Esophagus squamous epithelium (tissue), 5 donors: Measurements from ENCODE around the gene MAN1C1. TPM values are rescaled to one million over a fixed set of nuclear protein-coding genes. Genes with fewer than 3 reads are reported as not detected.
A peak's percentile ranks its signal among the peaks of the same experiment; 100 is the strongest.

ENCODE experiments used
- DNase-seq: peaks from one replicate; lab custom pipeline; 2025; lab: John Stamatoyannopoulos, UW
- H3K27ac ChIP-seq, 4 donors: fragments of 200-600 bp; sonication (generic); one replicate each; pipeline ENCODE4 v1.5.1; 2016 to 2019; ENCODE audit warnings: mild to moderate bottlenecking in 1 of 4
- H3K27me3 ChIP-seq, 4 donors: fragments of 200-600 bp; sonication (generic); 1 replicate in 3 of 4; 2 replicates in 1 of 4; pipeline versions ENCODE4 v1.5.1 to v1.6.0; 2017 to 2021; ENCODE audit warnings: antibody characterized with exemption in 1 of 4
- H3K36me3 ChIP-seq, 3 donors: fragments of 200-600 bp; sonication (generic); one replicate each; pipeline ENCODE4 v1.5.1; 2016 to 2019
- H3K4me1 ChIP-seq, 3 donors: fragments of 200-600 bp; sonication (generic); one replicate each; pipeline ENCODE4 v1.5.1; 2017 to 2019
- H3K4me3 ChIP-seq, 4 donors: fragments of 200-600 bp; sonication (generic); 1 replicate in 3 of 4; 2 replicates in 1 of 4; pipeline ENCODE4 v1.5.1; 2016 to 2019; ENCODE audit warnings: mild to moderate bottlenecking in 2 of 4, moderate library complexity in 1 of 4
- H3K9me3 ChIP-seq, 3 donors: fragments of 200-600 bp; sonication (generic); one replicate each; pipeline ENCODE4 v1.5.1; 2016 to 2019
- CTCF ChIP-seq, 6 experiments: fragments of 450-650 bp in 4 of 6; fragments of 200-600 bp in 2 of 6; sonication (generic) in 2 of 6; IDR thresholded peaks; one replicate each; pipeline ENCODE4 v1.5.1; 2016 to 2019; ENCODE audit warnings: antibody characterized with exemption in 6 of 6, mild to moderate bottlenecking in 4 of 6, moderate library complexity in 4 of 6
- POLR2A ChIP-seq, 4 donors: fragments of 450-650 bp; IDR thresholded peaks; one replicate each; pipeline ENCODE4 v1.6.1; 2017; ENCODE audit warnings: antibody characterized with exemption in 4 of 4, mild to moderate bottlenecking in 4 of 4, moderate library complexity in 3 of 4
- WGBS, 2 donors: methylation state at CpG; one replicate each; pipeline ENCODE4 v1.1.5; 2018; 5-methylcytosine and 5-hydroxymethylcytosine counted together
- intact Hi-C: fragments of 100-400 bp; cut with DNase I; formaldehyde crosslinking; loops from one replicate; pipeline ENCODE4 v1.15.0; 2022
- total RNA-seq, 4 donors: library from RNA; depleted of rRNA; stranded (reverse); fragments of >200 nt; gene quantifications; one replicate each; pipeline ENCODE4 v1.1.0, GENCODE V29; 2016
- donor health status: DM: yes; HTN: yes; CAD: no.

The MAN1C1 gene
- total RNA-seq, 4 donors from 2014 or later, result 0.91 to 7.4 (median 3.8) TPM

- DNase-seq, result no peak
- H3K27me3 ChIP-seq, result no peaks in the 10 kb centered on the region
- H3K9me3 ChIP-seq, result no peaks in the 10 kb centered on the region
- peak overlapping the region in 1 of 4 donors; percentile 56 for H3K27ac ChIP-seq
- no peak overlapping the region for H3K4me3 ChIP-seq
- peaks cover 23 to 85% (median 39%) of the 10 kb centered on the region in 3 donors for H3K4me1 ChIP-seq
- H3K36me3 ChIP-seq, result no peaks in the 10 kb centered on the region
- intact Hi-C loops, result no loop called here
- 89 to 94% methylated on average over 7 of the region's 7 CpGs for WGBS, 2 donors
- no peak for TF ChIP-seq CTCF (IDR thresholded peaks at IDR 0.05)
- no peak for TF ChIP-seq POLR2A (IDR thresholded peaks at IDR 0.05)
Observed at GRCh38 chr1:25710583-25711347, 94.2 kb downstream of the MAN1C1 start.

- 60 to 62% methylated on average over 9 to 11 of the region's 16 CpGs for WGBS, 2 donors
- H3K27me3 ChIP-seq, result no peaks in the 10 kb centered on the region
- H3K9me3 ChIP-seq, result no peaks in the 10 kb centered on the region
- no peak overlapping the region for H3K4me3 ChIP-seq
- peaks cover 13 to 75% (median 29%) of the 10 kb centered on the region in 3 donors for H3K4me1 ChIP-seq
- peak overlapping the region in 1 of 4 donors; percentile 56 for H3K27ac ChIP-seq
- intact Hi-C loops, result no loop called here
- H3K36me3 ChIP-seq, result no peaks in the 10 kb centered on the region
- TF ChIP-seq CTCF (IDR thresholded peaks at IDR 0.05) (no peak), POLR2A (IDR thresholded peaks at IDR 0.05) (no peak)
- DNase-seq, result no peak
Observed at GRCh38 chr1:25711555-25712298, 95.1 kb downstream of the MAN1C1 start.

GRCh38 chr1:25712299-25712970, 95.8 kb downstream of the MAN1C1 start:
- no peak overlapping the region for H3K4me3 ChIP-seq
- peaks cover 8 to 68% (median 24%) of the 10 kb centered on the region in 3 donors for H3K4me1 ChIP-seq
- WGBS, 2 donors, result 87 to 96% methylated on average over 6 to 8 of the region's 8 CpGs
- no peak overlapping the region for H3K27ac ChIP-seq
- no peak for DNase-seq
- no peaks in the 10 kb centered on the region for H3K9me3 ChIP-seq
- TF ChIP-seq CTCF (IDR thresholded peaks at IDR 0.05) (no peak), POLR2A (IDR thresholded peaks at IDR 0.05) (no peak)
- H3K27me3 ChIP-seq, result no peaks in the 10 kb centered on the region
- intact Hi-C loops, result no loop called here
- H3K36me3 ChIP-seq, result no peaks in the 10 kb centered on the region

- Histone ChIP-seq H3K27ac (no peak overlapping the region), H3K27me3 (no peaks in the 10 kb centered on the region), H3K36me3 (no peaks in the 10 kb centered on the region), H3K4me3 (no peak overlapping the region), H3K4me1 (peaks cover 0 to 53% (median 10%) of the 10 kb centered on the region in 3 donors), H3K9me3 (no peaks in the 10 kb centered on the region)
- intact Hi-C loops, result no loop called here
- no peak for DNase-seq
- WGBS, 2 donors, result 63 to 85% methylated on average over 4 of the region's 4 CpGs
- TF ChIP-seq POLR2A (IDR thresholded peaks at IDR 0.05) (no peak), CTCF (IDR thresholded peaks at IDR 0.05) (no peak)
Observed at GRCh38 chr1:25713961-25714360, 97.4 kb downstream of the MAN1C1 start.
